ENCODE results near the gene KCNJ13.

DNA sequence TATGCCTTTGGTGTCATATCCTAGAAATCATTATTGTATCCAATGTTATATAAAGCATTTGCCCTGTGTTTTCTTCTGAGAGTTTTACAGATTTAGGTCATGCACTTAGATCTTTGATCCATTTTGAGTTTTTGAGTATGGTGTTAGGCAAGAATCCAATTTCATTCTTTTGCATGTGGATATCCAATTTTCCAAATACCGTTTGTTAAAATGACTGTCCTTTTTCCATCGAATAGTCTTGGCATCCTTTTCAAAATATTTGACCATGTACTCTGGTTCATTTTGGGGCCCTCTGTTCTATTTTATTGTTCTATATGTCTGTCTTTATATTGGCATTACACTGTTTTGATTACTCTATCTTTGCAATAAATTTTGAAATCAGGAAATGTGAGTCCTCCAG lies 23.8 kb upstream of the KCNJ13 start:
- TF ChIP-seq, protein P1, sequence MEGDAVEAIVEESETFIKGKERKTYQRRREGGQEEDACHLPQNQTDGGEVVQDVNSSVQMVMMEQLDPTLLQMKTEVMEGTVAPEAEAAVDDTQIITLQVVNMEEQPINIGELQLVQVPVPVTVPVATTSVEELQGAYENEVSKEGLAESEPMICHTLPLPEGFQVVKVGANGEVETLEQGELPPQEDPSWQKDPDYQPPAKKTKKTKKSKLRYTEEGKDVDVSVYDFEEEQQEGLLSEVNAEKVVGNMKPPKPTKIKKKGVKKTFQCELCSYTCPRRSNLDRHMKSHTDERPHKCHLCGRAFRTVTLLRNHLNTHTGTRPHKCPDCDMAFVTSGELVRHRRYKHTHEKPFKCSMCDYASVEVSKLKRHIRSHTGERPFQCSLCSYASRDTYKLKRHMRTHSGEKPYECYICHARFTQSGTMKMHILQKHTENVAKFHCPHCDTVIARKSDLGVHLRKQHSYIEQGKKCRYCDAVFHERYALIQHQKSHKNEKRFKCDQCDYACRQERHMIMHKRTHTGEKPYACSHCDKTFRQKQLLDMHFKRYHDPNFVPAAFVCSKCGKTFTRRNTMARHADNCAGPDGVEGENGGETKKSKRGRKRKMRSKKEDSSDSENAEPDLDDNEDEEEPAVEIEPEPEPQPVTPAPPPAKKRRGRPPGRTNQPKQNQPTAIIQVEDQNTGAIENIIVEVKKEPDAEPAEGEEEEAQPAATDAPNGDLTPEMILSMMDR (IDR thresholded peaks at IDR 0.05), result no peak
- no peak for TF ChIP-seq POLR2A (IDR thresholded peaks at IDR 0.05)
